IPS-15b (cell line): ENCODE results near the gene ZIC4.

ENCODE experiments used
- H3K27me3 ChIP-seq: one replicate; pipeline ENCODE4 v1.6.1; 2013; ENCODE audit warnings: low read length; ENCODE audit not compliant: control insufficient read depth, insufficient read depth
- H3K36me3 ChIP-seq: one replicate; pipeline ENCODE4 v1.6.1; 2013; ENCODE audit warnings: low read length; ENCODE audit not compliant: control insufficient read depth, insufficient read depth
- H3K4me1 ChIP-seq: one replicate; pipeline ENCODE4 v1.6.1; 2013; ENCODE audit warnings: mild to moderate bottlenecking, low read length; ENCODE audit not compliant: control insufficient read depth, insufficient read depth
- H3K4me3 ChIP-seq: one replicate; pipeline ENCODE4 v1.5.1; 2013; ENCODE audit warnings: low read depth, low read length
- H3K9ac ChIP-seq: one replicate; pipeline ENCODE4 v1.6.1; 2013; ENCODE audit warnings: low read depth, mild to moderate bottlenecking, low read length
- H3K9me3 ChIP-seq: one replicate; pipeline ENCODE4 v1.6.1; 2013; ENCODE audit warnings: mild to moderate bottlenecking, low read length; ENCODE audit not compliant: control insufficient read depth, insufficient read depth

Gene ZIC4

GRCh38 chr3:147415874-147416273 lies 9.5 kb upstream of the ZIC4 start:
- H3K27me3 ChIP-seq: peaks cover 98% of the 10 kb centered on the region
- H3K9ac ChIP-seq: no peak overlapping the region

GRCh38 chr3:147415286-147415685 lies 8.9 kb upstream of the ZIC4 start:
- Histone ChIP-seq H3K36me3 (no peaks in the 10 kb centered on the region), H3K9me3 (no peaks in the 10 kb centered on the region), H3K4me3 (no peak overlapping the region), H3K27me3 (peaks cover 98% of the 10 kb centered on the region), H3K4me1 (peaks cover 4% of the 10 kb centered on the region), H3K9ac (no peak overlapping the region)

More at GRCh38 chr3:147415874-147416273, 9.5 kb upstream of the ZIC4 start:
- peaks cover 4% of the 10 kb centered on the region for H3K4me1 ChIP-seq
- H3K4me3 ChIP-seq: no peak overlapping the region
- H3K9me3 ChIP-seq: no peaks in the 10 kb centered on the region
- no peaks in the 10 kb centered on the region for H3K36me3 ChIP-seq

- Histone ChIP-seq H3K4me1 (no peaks in the 10 kb centered on the region), H3K4me3 (no peak overlapping the region), H3K9me3 (no peaks in the 10 kb centered on the region), H3K36me3 (no peaks in the 10 kb centered on the region), H3K27me3 (peaks cover 98% of the 10 kb centered on the region), H3K9ac (no peak overlapping the region)
Measured at GRCh38 chr3:147414390-147415138, 8.2 kb upstream of the ZIC4 start.

- peaks cover 95% of the 10 kb centered on the region for H3K27me3 ChIP-seq
- no peaks in the 10 kb centered on the region for H3K4me1 ChIP-seq
- H3K9ac ChIP-seq: no peak overlapping the region
- no peaks in the 10 kb centered on the region for H3K9me3 ChIP-seq
- H3K36me3 ChIP-seq: no peaks in the 10 kb centered on the region
- H3K4me3 ChIP-seq: peak overlapping the region; percentile 40
Measured at GRCh38 chr3:147413686-147414389, 7.5 kb upstream of the ZIC4 start.

- peaks cover 1% of the 10 kb centered on the region for H3K4me1 ChIP-seq
- H3K9me3 ChIP-seq: no peaks in the 10 kb centered on the region
- H3K36me3 ChIP-seq: no peaks in the 10 kb centered on the region
- no peak overlapping the region for H3K9ac ChIP-seq
- H3K4me3 ChIP-seq: peak overlapping the region; percentile 40
- peaks cover 94% of the 10 kb centered on the region for H3K27me3 ChIP-seq
Measured at GRCh38 chr3:147412917-147413685, 6.8 kb upstream of the ZIC4 start.

- peaks cover 7% of the 10 kb centered on the region for H3K4me1 ChIP-seq
- no peaks in the 10 kb centered on the region for H3K36me3 ChIP-seq
- peak overlapping the region; percentile 30 for H3K4me3 ChIP-seq
- H3K27me3 ChIP-seq: peaks cover 94% of the 10 kb centered on the region
- no peaks in the 10 kb centered on the region for H3K9me3 ChIP-seq
- no peak overlapping the region for H3K9ac ChIP-seq
Measured at GRCh38 chr3:147412261-147412916, 6.0 kb upstream of the ZIC4 start.

- Histone ChIP-seq H3K4me1 (peaks cover 12% of the 10 kb centered on the region), H3K4me3 (peak overlapping the region; percentile 30), H3K27me3 (peaks cover 94% of the 10 kb centered on the region), H3K9me3 (no peaks in the 10 kb centered on the region), H3K36me3 (no peaks in the 10 kb centered on the region), H3K9ac (no peak overlapping the region)
Measured at GRCh38 chr3:147411815-147412241, 5.5 kb upstream of the ZIC4 start.

GRCh38 chr3:147411238-147411814 lies 5.0 kb upstream of the ZIC4 start:
- no peaks in the 10 kb centered on the region for H3K9me3 ChIP-seq
- peak overlapping the region; percentile 54 for H3K4me3 ChIP-seq
- no peaks in the 10 kb centered on the region for H3K36me3 ChIP-seq
- H3K27me3 ChIP-seq: peaks cover 94% of the 10 kb centered on the region
- H3K9ac ChIP-seq: no peak overlapping the region
- H3K4me1 ChIP-seq: peaks cover 13% of the 10 kb centered on the region

- Histone ChIP-seq H3K27me3 (peaks cover 94% of the 10 kb centered on the region), H3K36me3 (no peaks in the 10 kb centered on the region), H3K4me1 (peaks cover 13% of the 10 kb centered on the region), H3K9ac (no peak overlapping the region), H3K4me3 (peak overlapping the region; percentile 54), H3K9me3 (no peaks in the 10 kb centered on the region)
Measured at GRCh38 chr3:147410526-147411237, 4.3 kb upstream of the ZIC4 start.

- Histone ChIP-seq H3K4me3 (peak overlapping the region; percentile 54), H3K27me3 (peaks cover 94% of the 10 kb centered on the region)
Measured at GRCh38 chr3:147410116-147410525, 3.8 kb upstream of the ZIC4 start.

More at GRCh38 chr3:147410116-147410525, 3.8 kb upstream of the ZIC4 start:
- H3K9me3 ChIP-seq: no peaks in the 10 kb centered on the region
- H3K36me3 ChIP-seq: no peaks in the 10 kb centered on the region
- peaks cover 13% of the 10 kb centered on the region for H3K4me1 ChIP-seq
- no peak overlapping the region for H3K9ac ChIP-seq
